ENCODE measurements around the gene PHKB. TPM values are rescaled to one million over a fixed set of nuclear protein-coding genes. Genes with fewer than 3 reads are reported as not detected.

The PHKB gene
- total and polyA plus RNA-seq, 2 donors (not counting 3 experiments of a cell fraction or from before 2014, with no cell fraction given), result 30.1 to 61.0 TPM

GRCh38 chr16:47504599-47504998 is 43.5 kb downstream of the PHKB start:
- no peak for TF ChIP-seq MYC (IDR thresholded peaks at IDR 0.05; ENCODE audit: low read depth, low read length)
- no peak for TF ChIP-seq GATA2 (IDR thresholded peaks at IDR 0.05; ENCODE audit: insufficient read depth, insufficient read length, low read depth, low read length)
- TF ChIP-seq FOS (IDR thresholded peaks at IDR 0.05; ENCODE audit: borderline replicate concordance, insufficient read depth, low read length), result no peak
- no peak for TF ChIP-seq JUN (IDR thresholded peaks at IDR 0.05; ENCODE audit: borderline replicate concordance, insufficient read depth, insufficient read length, low read depth)
- TF ChIP-seq MAX (IDR thresholded peaks at IDR 0.05; ENCODE audit: insufficient read depth, insufficient read length), result no peak
- no peak for TF ChIP-seq EZH2 (IDR thresholded peaks at IDR 0.05; ENCODE audit: borderline replicate concordance, low read depth, low read length, severe bottlenecking)
- no peak for TF ChIP-seq POLR2A (IDR thresholded peaks at IDR 0.05; ENCODE audit: low read depth, low read length)
- TF ChIP-seq CTCF (IDR thresholded peaks at IDR 0.05; ENCODE audit: extremely low read depth in 1 of 2, insufficient read depth in 1 of 2, low read depth in 1 of 2, low read length in 2 of 2), result no peak
- TF ChIP-seq POLR2AphosphoS5 (IDR thresholded peaks at IDR 0.05; ENCODE audit: insufficient read depth, low read depth, low read length), result no peak
- dilution Hi-C loops (cut with MboI; ENCODE audit: extremely low pct_ligation_motif_present, low sequenced_read_pairs), result no loop called here
- Histone ChIP-seq H2AFZ (ENCODE audit: low read depth, low read length) (no peak overlapping the region), H3K9ac (replicated peaks; ENCODE audit: extremely low read depth, insufficient read depth, low read length) (no peak overlapping the region), H3K36me3 (ENCODE audit: control insufficient read depth in 2 of 2, extremely low read depth in 1 of 2, insufficient read depth in 2 of 2, low read length in 2 of 2) (peaks cover 7 to 9% of the 10 kb centered on the region in 2 experiments), H3K27me3 (ENCODE audit: control insufficient read depth in 2 of 2, insufficient read depth in 2 of 2, low read length in 2 of 2) (no peaks in the 10 kb centered on the region), H3K4me1 (ENCODE audit: control insufficient read depth, extremely low read depth, insufficient read depth, low read length) (no peaks in the 10 kb centered on the region), H3K4me3 (replicated peaks in 1 of 3; ENCODE audit: insufficient read depth in 1 of 3, low read depth in 1 of 3, low read length in 3 of 3) (no peak overlapping the region), H3K9me1 (replicated peaks; ENCODE audit: control insufficient read depth, extremely low read depth, insufficient read depth, low read length) (no peaks in the 10 kb centered on the region), H3K27ac (ENCODE audit: insufficient read depth, low read depth, low read length) (no peak overlapping the region), H3K4me2 (ENCODE audit: insufficient read depth, low read length) (no peak overlapping the region), H3K9me3 (replicated peaks; ENCODE audit: control insufficient read depth, insufficient read depth, low read length) (no peaks in the 10 kb centered on the region), H4K20me1 (replicated peaks; ENCODE audit: control insufficient read depth, extremely low read depth, insufficient read depth, low read length) (no peaks in the 10 kb centered on the region), H3K79me2 (ENCODE audit: control insufficient read depth, insufficient read depth, low read length) (no peaks in the 10 kb centered on the region)
- intact Hi-C loops (cut with micrococcal nuclease), result no loop called here
- DNase-seq (ENCODE audit: low read depth, low spot score) (no peak), FAIRE-seq (no peak)
- CTCF ChIA-PET, result no interaction called here
- BruUV-seq (replicated peaks), result no TSS peak
- POLR2A ChIA-PET, result no interaction called here

Data from endothelial cell of umbilical vein (primary cell).